ENCODE results near the gene DPYD. TPM values are rescaled to one million over a fixed set of nuclear protein-coding genes. Genes with fewer than 3 reads are reported as not detected.

Gene DPYD
- total RNA-seq, 1 experiment from 2014 or later: 0.46 TPM

DNA sequence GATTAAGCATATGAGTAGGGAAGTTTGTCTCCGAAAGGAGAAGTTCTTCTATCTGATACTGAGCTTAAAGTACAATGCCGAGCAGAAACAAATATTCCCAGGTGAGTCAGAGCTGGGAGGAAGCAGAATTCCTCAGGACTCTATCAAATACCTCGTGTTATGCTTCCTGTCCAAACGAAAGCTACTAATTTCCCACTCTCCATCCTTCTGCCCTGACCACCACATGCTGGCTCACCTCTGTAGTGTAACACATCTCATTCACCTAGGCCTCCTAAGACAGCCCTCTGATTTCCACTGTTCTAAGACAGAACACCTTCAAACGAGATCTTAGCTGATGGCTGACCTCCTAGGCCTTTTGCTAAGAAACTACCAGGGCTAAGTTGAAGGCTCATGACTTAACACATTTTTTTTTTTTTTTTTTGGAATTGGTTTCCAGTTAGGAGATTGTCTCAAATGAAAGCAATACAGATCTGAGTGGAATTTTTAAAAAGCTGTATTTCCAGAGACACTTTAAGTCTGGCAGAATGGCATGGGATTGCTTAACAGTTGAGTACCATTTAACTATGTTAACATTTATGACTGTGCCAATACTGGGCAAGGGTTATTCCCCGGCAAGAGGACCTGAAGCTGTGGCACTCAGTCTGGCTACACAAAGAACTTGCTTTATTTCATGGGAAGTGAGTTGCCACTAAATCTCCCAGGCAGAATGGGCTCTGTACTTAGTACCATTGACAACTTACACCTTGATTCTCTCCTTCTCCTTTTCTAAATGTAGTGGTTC, 583.4 kb downstream of the DPYD start:
- DNase-seq (ENCODE audit: low spot score): no peak
- H3K27ac Mint-ChIP-seq: no peak overlapping the region
- H3K9me3 Mint-ChIP-seq: no peaks in the 10 kb centered on the region
- TF ChIP-seq NR2C2 (CRISPR knock-in tag; IDR thresholded peaks at IDR 0.05) (no peak), FOXP1 (CRISPR knock-in tag; IDR thresholded peaks at IDR 0.05; ENCODE audit: borderline replicate concordance) (no peak), FOXK1 (CRISPR knock-in tag; IDR thresholded peaks at IDR 0.05) (no peak), ESRRA (CRISPR knock-in tag; IDR thresholded peaks at IDR 0.05; ENCODE audit: borderline replicate concordance) (no peak), PRRX2 (CRISPR knock-in tag; IDR thresholded peaks at IDR 0.05) (no peak)
- TF ChIP-seq, protein P1, sequence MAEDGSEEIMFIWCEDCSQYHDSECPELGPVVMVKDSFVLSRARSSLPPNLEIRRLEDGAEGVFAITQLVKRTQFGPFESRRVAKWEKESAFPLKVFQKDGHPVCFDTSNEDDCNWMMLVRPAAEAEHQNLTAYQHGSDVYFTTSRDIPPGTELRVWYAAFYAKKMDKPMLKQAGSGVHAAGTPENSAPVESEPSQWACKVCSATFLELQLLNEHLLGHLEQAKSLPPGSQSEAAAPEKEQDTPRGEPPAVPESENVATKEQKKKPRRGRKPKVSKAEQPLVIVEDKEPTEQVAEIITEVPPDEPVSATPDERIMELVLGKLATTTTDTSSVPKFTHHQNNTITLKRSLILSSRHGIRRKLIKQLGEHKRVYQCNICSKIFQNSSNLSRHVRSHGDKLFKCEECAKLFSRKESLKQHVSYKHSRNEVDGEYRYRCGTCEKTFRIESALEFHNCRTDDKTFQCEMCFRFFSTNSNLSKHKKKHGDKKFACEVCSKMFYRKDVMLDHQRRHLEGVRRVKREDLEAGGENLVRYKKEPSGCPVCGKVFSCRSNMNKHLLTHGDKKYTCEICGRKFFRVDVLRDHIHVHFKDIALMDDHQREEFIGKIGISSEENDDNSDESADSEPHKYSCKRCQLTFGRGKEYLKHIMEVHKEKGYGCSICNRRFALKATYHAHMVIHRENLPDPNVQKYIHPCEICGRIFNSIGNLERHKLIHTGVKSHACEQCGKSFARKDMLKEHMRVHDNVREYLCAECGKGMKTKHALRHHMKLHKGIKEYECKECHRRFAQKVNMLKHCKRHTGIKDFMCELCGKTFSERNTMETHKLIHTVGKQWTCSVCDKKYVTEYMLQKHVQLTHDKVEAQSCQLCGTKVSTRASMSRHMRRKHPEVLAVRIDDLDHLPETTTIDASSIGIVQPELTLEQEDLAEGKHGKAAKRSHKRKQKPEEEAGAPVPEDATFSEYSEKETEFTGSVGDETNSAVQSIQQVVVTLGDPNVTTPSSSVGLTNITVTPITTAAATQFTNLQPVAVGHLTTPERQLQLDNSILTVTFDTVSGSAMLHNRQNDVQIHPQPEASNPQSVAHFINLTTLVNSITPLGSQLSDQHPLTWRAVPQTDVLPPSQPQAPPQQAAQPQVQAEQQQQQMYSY (CRISPR knock-in tag; IDR thresholded peaks at IDR 0.05): no peak
- TF ChIP-seq, protein P2, sequence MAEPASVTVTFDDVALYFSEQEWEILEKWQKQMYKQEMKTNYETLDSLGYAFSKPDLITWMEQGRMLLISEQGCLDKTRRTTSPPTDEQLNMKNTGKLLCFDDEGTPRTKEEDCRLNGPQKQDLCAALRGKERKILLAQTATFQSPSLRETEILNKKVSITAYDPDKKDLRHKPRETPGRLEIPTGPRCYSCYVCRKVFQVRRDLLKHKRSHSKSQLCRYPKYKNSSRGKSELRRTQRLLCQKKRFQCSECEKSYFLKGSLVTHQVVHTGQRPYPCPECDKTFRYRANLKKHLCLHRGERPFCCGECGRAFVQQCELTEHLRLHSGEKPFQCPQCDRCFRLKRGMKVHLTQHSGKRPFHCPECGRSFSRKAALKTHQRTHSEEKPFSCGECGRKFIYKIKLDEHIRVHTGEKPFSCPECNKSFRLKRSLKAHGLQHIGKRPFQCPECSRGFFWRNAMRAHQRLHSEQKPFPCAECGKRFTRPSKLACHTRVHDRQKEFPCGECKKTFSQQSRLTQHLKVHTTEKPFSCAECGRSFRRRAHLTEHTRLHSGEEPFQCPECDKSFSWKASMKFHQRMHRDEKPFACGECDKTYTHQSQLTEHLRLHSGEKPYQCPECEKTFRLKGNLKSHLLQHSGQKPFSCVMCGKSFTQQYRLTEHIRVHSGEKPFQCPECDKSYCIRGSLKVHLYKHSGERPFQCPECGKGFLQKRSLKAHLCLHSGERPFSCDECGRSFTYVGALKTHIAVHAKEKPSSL (CRISPR knock-in tag; conservative IDR thresholded peaks at IDR 0.05): no peak
- POLR2A ChIA-PET: no interaction called here
- ATAC-seq: no peak
- no peaks in the 10 kb centered on the region for H3K27me3 Mint-ChIP-seq (ENCODE audit: low read depth)
- H3K4me3 Mint-ChIP-seq: no peak overlapping the region
- H3K36me3 Mint-ChIP-seq: no peaks in the 10 kb centered on the region
- CTCF ChIA-PET: no interaction called here
- no peaks in the 10 kb centered on the region for H3K4me1 Mint-ChIP-seq

DNA sequence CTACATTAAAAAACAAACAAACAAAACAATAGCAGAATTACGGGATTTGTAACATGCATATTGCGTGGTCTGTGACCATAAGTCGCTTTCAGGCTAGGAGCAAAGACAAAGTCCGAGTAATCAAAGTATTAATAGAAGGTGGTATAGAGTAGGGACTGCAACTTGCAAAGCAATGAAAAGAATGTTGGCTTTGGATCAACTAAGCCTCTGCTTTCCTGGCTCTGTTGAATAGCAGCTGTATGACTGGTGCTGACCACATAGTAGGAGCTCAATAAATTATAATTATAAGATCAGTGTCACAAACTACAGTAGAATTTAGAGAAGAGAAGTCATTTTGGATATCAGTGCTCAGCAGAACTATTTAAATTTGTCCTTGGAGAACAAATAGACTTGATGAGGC, 586.4 kb downstream of the DPYD start:
- Mint-ChIP-seq H3K9me3 (no peaks in the 10 kb centered on the region), H3K27ac (no peak overlapping the region), H3K27me3 (ENCODE audit: low read depth) (no peaks in the 10 kb centered on the region), H3K4me3 (no peak overlapping the region), H3K36me3 (no peaks in the 10 kb centered on the region), H3K4me1 (no peaks in the 10 kb centered on the region)
- TF ChIP-seq RORB (CRISPR knock-in tag; IDR thresholded peaks at IDR 0.05) (no peak), ATF1 (CRISPR knock-in tag; IDR thresholded peaks at IDR 0.05) (no peak)
- ChIA-PET POLR2A (interaction anchor here (0.5 kb wide), 1 partner anchor 41 kb away, joined by 3 read pairs; no protein-coding TSS in a partner anchor), CTCF (no interaction called here)
- DNase-seq (ENCODE audit: low spot score) (no peak), ATAC-seq (no peak; the same call in 1 of the 2 replicates)

DNA sequence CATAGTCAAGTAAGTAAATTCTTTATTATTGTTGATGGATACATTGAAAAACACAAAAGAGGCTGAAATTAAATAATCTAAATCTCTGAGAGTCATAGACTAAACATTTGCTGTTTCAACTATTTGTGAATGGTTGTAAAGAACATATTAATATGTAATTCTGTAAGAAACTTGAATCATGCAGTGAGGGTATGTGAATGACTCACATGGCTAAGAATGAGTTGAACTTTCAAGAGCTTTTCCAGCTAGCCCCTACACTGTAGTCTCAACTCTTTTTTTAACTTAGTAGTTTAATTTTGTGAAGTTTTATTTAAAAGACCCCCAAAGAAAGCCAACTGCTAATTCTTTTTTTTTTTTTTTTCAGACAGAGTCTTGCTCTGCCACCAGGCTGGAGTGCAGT, 588.1 kb downstream of the DPYD start:
- TF ChIP-seq HMGA2 (CRISPR knock-in tag; IDR thresholded peaks at IDR 0.05): no peak
- TF ChIP-seq, protein P3, sequence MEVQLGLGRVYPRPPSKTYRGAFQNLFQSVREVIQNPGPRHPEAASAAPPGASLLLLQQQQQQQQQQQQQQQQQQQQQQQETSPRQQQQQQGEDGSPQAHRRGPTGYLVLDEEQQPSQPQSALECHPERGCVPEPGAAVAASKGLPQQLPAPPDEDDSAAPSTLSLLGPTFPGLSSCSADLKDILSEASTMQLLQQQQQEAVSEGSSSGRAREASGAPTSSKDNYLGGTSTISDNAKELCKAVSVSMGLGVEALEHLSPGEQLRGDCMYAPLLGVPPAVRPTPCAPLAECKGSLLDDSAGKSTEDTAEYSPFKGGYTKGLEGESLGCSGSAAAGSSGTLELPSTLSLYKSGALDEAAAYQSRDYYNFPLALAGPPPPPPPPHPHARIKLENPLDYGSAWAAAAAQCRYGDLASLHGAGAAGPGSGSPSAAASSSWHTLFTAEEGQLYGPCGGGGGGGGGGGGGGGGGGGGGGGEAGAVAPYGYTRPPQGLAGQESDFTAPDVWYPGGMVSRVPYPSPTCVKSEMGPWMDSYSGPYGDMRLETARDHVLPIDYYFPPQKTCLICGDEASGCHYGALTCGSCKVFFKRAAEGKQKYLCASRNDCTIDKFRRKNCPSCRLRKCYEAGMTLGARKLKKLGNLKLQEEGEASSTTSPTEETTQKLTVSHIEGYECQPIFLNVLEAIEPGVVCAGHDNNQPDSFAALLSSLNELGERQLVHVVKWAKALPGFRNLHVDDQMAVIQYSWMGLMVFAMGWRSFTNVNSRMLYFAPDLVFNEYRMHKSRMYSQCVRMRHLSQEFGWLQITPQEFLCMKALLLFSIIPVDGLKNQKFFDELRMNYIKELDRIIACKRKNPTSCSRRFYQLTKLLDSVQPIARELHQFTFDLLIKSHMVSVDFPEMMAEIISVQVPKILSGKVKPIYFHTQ (CRISPR knock-in tag; IDR thresholded peaks at IDR 0.05): no peak
- no peak for TF ChIP-seq RORB (CRISPR knock-in tag; IDR thresholded peaks at IDR 0.05)
- no peak for TF ChIP-seq NFE2L1 (CRISPR knock-in tag; IDR thresholded peaks at IDR 0.05)
- TF ChIP-seq, protein P4, sequence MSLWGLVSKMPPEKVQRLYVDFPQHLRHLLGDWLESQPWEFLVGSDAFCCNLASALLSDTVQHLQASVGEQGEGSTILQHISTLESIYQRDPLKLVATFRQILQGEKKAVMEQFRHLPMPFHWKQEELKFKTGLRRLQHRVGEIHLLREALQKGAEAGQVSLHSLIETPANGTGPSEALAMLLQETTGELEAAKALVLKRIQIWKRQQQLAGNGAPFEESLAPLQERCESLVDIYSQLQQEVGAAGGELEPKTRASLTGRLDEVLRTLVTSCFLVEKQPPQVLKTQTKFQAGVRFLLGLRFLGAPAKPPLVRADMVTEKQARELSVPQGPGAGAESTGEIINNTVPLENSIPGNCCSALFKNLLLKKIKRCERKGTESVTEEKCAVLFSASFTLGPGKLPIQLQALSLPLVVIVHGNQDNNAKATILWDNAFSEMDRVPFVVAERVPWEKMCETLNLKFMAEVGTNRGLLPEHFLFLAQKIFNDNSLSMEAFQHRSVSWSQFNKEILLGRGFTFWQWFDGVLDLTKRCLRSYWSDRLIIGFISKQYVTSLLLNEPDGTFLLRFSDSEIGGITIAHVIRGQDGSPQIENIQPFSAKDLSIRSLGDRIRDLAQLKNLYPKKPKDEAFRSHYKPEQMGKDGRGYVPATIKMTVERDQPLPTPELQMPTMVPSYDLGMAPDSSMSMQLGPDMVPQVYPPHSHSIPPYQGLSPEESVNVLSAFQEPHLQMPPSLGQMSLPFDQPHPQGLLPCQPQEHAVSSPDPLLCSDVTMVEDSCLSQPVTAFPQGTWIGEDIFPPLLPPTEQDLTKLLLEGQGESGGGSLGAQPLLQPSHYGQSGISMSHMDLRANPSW (CRISPR knock-in tag; conservative IDR thresholded peaks at IDR 0.05; ENCODE audit: low read depth): no peak
- no peak for TF ChIP-seq PRRX2 (CRISPR knock-in tag; IDR thresholded peaks at IDR 0.05)
- TF ChIP-seq SOX15 (CRISPR knock-in tag; IDR thresholded peaks at IDR 0.05): no peak
- no peak for TF ChIP-seq MXD4 (CRISPR knock-in tag; IDR thresholded peaks at IDR 0.05; ENCODE audit: borderline replicate concordance)
- TF ChIP-seq, protein P5, sequence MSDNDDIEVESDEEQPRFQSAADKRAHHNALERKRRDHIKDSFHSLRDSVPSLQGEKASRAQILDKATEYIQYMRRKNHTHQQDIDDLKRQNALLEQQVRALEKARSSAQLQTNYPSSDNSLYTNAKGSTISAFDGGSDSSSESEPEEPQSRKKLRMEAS (CRISPR knock-in tag; IDR thresholded peaks at IDR 0.05): no peak
- TF ChIP-seq, protein P6, sequence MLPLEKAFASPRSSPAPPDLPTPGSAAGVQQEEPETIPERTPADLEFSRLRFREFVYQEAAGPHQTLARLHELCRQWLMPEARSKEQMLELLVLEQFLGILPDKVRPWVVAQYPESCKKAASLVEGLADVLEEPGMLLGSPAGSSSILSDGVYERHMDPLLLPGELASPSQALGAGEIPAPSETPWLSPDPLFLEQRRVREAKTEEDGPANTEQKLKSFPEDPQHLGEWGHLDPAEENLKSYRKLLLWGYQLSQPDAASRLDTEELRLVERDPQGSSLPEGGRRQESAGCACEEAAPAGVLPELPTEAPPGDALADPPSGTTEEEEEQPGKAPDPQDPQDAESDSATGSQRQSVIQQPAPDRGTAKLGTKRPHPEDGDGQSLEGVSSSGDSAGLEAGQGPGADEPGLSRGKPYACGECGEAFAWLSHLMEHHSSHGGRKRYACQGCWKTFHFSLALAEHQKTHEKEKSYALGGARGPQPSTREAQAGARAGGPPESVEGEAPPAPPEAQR (CRISPR knock-in tag; IDR thresholded peaks at IDR 0.05): no peak
- ChIA-PET POLR2A (no interaction called here), CTCF (no interaction called here)
- Mint-ChIP-seq H3K27ac (no peak overlapping the region), H3K4me3 (no peak overlapping the region), H3K36me3 (no peaks in the 10 kb centered on the region), H3K9me3 (no peaks in the 10 kb centered on the region), H3K27me3 (ENCODE audit: low read depth) (no peaks in the 10 kb centered on the region), H3K4me1 (no peaks in the 10 kb centered on the region)
- DNase-seq (ENCODE audit: low spot score) (no peak), ATAC-seq (no peak)

Data from WTC11 (cell line).